Measurements from ENCODE around the gene MTCP1. TPM values are rescaled to one million over a fixed set of nuclear protein-coding genes. Genes with fewer than 3 reads are reported as not detected.
A peak's percentile ranks its signal among the peaks of the same experiment; 100 is the strongest.

Gene MTCP1
- total and polyA plus RNA-seq, 9 of the 15 experiments (the other 6 are each of a cell fraction or from before 2014, with no cell fraction given), result 12.7 to 28.0 (median 22.9) TPM

- no peak for TF ChIP-seq HOMEZ (CRISPR knock-in tag; IDR thresholded peaks at IDR 0.05)
- no peak for TF ChIP-seq TBL1XR1 (IDR thresholded peaks at IDR 0.05; ENCODE audit: low read length in 2 of 2)
- no peak for TF ChIP-seq EWSR1 (IDR thresholded peaks at IDR 0.05; ENCODE audit: borderline replicate concordance, low read depth, partially characterized antibody)
- no peak for TF ChIP-seq E2F5 (CRISPR knock-in tag; IDR thresholded peaks at IDR 0.05)
- TF ChIP-seq KLF1 (tag; IDR thresholded peaks at IDR 0.05), result 0 out of 2 replicates have a peak, but pooled peaks have one; percentile 59
- peak; percentile 83 for TF ChIP-seq PHF8 (IDR thresholded peaks at IDR 0.05; ENCODE audit: borderline replicate concordance, low read length)
- TF ChIP-seq RHOXF2B (CRISPR knock-in tag; conservative IDR thresholded peaks at IDR 0.05), result no peak
- peak; percentile 48; the same call in 1 of the 2 replicates for TF ChIP-seq NBN (IDR thresholded peaks at IDR 0.05; ENCODE audit: low read depth)
- no peak for TF ChIP-seq ZBTB17 (CRISPR knock-in tag; IDR thresholded peaks at IDR 0.05)
- TF ChIP-seq SNRNP70 (optimal IDR thresholded peaks at IDR 0.05; ENCODE audit: low read depth, low read length), result no peak
- no peak for TF ChIP-seq IRF9 (tag; IDR thresholded peaks at IDR 0.05)
- no peak for TF ChIP-seq ZNF224 (CRISPR knock-in tag; IDR thresholded peaks at IDR 0.05)
- peak; percentile 82 for TF ChIP-seq ZFX (CRISPR knock-in tag; IDR thresholded peaks at IDR 0.05)
- TF ChIP-seq CGGBP1 (CRISPR knock-in tag; IDR thresholded peaks at IDR 0.05), result no peak
- TF ChIP-seq STAT5A (IDR thresholded peaks at IDR 0.05; ENCODE audit: borderline replicate concordance, low read length), result no peak
- no peak for TF ChIP-seq ID3 (CRISPR knock-in tag; IDR thresholded peaks at IDR 0.05)
- no peak; the same call in 1 of the 2 replicates for TF ChIP-seq ID3 (tag; IDR thresholded peaks at IDR 0.05)
- no peak for TF ChIP-seq TCF15 (CRISPR knock-in tag; IDR thresholded peaks at IDR 0.05)
- no peak for TF ChIP-seq NR1H2 (CRISPR knock-in tag; IDR thresholded peaks at IDR 0.05)
- TF ChIP-seq NFE2L1 (tag; IDR thresholded peaks at IDR 0.05; ENCODE audit: borderline replicate concordance, low read depth), result no peak
- TF ChIP-seq HMG20A (CRISPR knock-in tag; conservative IDR thresholded peaks at IDR 0.05), result no peak
- no peak for TF ChIP-seq ZNF717 (CRISPR knock-in tag; IDR thresholded peaks at IDR 0.05)
- TF ChIP-seq FOXK1 (CRISPR knock-in tag; IDR thresholded peaks at IDR 0.05; ENCODE audit: borderline replicate concordance), result no peak
- no peak for TF ChIP-seq ZNF586 (CRISPR knock-in tag; conservative IDR thresholded peaks at IDR 0.05)
- no peak for TF ChIP-seq ETV1 (tag; conservative IDR thresholded peaks at IDR 0.05; ENCODE audit: low read depth)
Measured at GRCh38 chrX:155070975-155071693, at the start of gene MTCP1, which contains the start of the genes BRCC3 and CMC4 (continued).
